Ishikawa (cell line): ENCODE measurements around the gene WDR70.

Experiments
- CEBPB ChIP-seq: IDR thresholded peaks from 2 replicates; pipeline ENCODE4 v1.6.1; 2012
- CREB1 ChIP-seq: IDR thresholded peaks from 2 replicates; pipeline ENCODE4 v1.6.1; 2012; ENCODE audit warnings: low read depth
- EGR1 ChIP-seq: IDR thresholded peaks from 2 replicates; pipeline ENCODE4 v1.6.1; 2012
- EP300 ChIP-seq: IDR thresholded peaks from 2 replicates; pipeline ENCODE4 v1.6.1; 2012; ENCODE audit warnings: borderline replicate concordance
- FOXM1 ChIP-seq: IDR thresholded peaks from 2 replicates; pipeline ENCODE4 v1.6.1; 2012; ENCODE audit warnings: low read depth, borderline replicate concordance
- MAX ChIP-seq: IDR thresholded peaks from 2 replicates; pipeline ENCODE4 v1.6.1; 2012
- NFIC ChIP-seq: IDR thresholded peaks from 2 replicates; pipeline ENCODE4 v1.6.1; 2012
- RAD21 ChIP-seq: IDR thresholded peaks from 2 replicates; pipeline ENCODE4 v1.6.1; 2012; ENCODE audit warnings: low read depth
- REST ChIP-seq: IDR thresholded peaks from 2 replicates; pipeline ENCODE4 v1.6.1; 2012; ENCODE audit warnings: low read depth, mild to moderate bottlenecking
- TAF1 ChIP-seq: IDR thresholded peaks from 2 replicates; pipeline ENCODE4 v1.6.1; 2012; ENCODE audit warnings: low read depth, mild to moderate bottlenecking
- TCF12 ChIP-seq: IDR thresholded peaks from 2 replicates; pipeline ENCODE4 v1.6.1; 2012; ENCODE audit warnings: low read depth
- TEAD4 ChIP-seq: IDR thresholded peaks from 2 replicates; pipeline ENCODE4 v1.6.1; 2012
- USF1 ChIP-seq: IDR thresholded peaks from 2 replicates; pipeline ENCODE4 v1.6.1; 2012
- YY1 ChIP-seq: IDR thresholded peaks from 2 replicates; pipeline ENCODE4 v1.6.1; 2012; ENCODE audit warnings: low read depth
- ZBTB7A ChIP-seq: IDR thresholded peaks from 2 replicates; pipeline ENCODE4 v1.6.1; 2012; ENCODE audit warnings: low read depth

The WDR70 gene

GRCh38 chr5:37734114-37734513, 355.0 kb downstream of the WDR70 start:
- TF ChIP-seq USF1 (no peak), CEBPB (no peak), RAD21 (no peak), ZBTB7A (no peak), FOXM1 (no peak), NFIC (no peak), EP300 (no peak), MAX (no peak), EGR1 (no peak), TEAD4 (no peak)

- TF ChIP-seq ZBTB7A, result no peak
- TF ChIP-seq TAF1, result no peak
- TF ChIP-seq TCF12, result no peak
- TF ChIP-seq MAX, result no peak
- no peak for TF ChIP-seq FOXM1
- TF ChIP-seq CEBPB, result no peak
- TF ChIP-seq TEAD4, result no peak
- no peak for TF ChIP-seq REST
- TF ChIP-seq USF1, result no peak
- no peak for TF ChIP-seq CREB1
- TF ChIP-seq YY1, result no peak
- no peak for TF ChIP-seq NFIC
- no peak for TF ChIP-seq RAD21
- no peak for TF ChIP-seq EP300
- no peak for TF ChIP-seq EGR1
These were observed 356.7 kb downstream of the WDR70 start for GRCh38 chr5:37735649-37736347.

- TF ChIP-seq CEBPB, result no peak
- TF ChIP-seq TCF12, result no peak
- no peak for TF ChIP-seq REST
- TF ChIP-seq MAX, result no peak
- TF ChIP-seq RAD21, result no peak
- no peak for TF ChIP-seq CREB1
- no peak for TF ChIP-seq EP300
- TF ChIP-seq FOXM1, result no peak
- TF ChIP-seq NFIC, result no peak
- TF ChIP-seq YY1, result no peak
- no peak for TF ChIP-seq ZBTB7A
- no peak for TF ChIP-seq USF1
- no peak for TF ChIP-seq TAF1
- no peak for TF ChIP-seq TEAD4
These were observed 357.3 kb downstream of the WDR70 start for GRCh38 chr5:37736397-37736796.

GRCh38 chr5:37737326-37738056, 358.4 kb downstream of the WDR70 start:
- TF ChIP-seq CEBPB, result no peak
- TF ChIP-seq YY1, result no peak
- TF ChIP-seq FOXM1, result no peak
- TF ChIP-seq MAX, result no peak
- no peak for TF ChIP-seq TEAD4
- no peak for TF ChIP-seq NFIC
- TF ChIP-seq EGR1, result no peak
